GM12878 (cell line): ENCODE results near the gene GOLGA6L10.

Experiments
- EP300 ChIP-seq, 2 experiments: fragments of 150-350 bp in 1 of 2; IDR thresholded peaks; 2 replicates each; pipeline ENCODE4 v1.6.1; 2011 to 2012; ENCODE audit warnings: low read depth in 2 of 2, low read length in 2 of 2, borderline replicate concordance in 1 of 2, improper control_type of control experiment in 1 of 2, inconsistent platforms in 1 of 2; ENCODE audit not compliant: control insufficient read depth in 1 of 2
- POLR2A ChIP-seq: IDR thresholded peaks from 2 replicates; pipeline ENCODE4 v1.6.1; 2011; ENCODE audit warnings: low read depth, mild to moderate bottlenecking, low read length
- SMC3 ChIP-seq: IDR thresholded peaks from 2 replicates; pipeline ENCODE4 v1.6.1; 2011; ENCODE audit warnings: low read length, improper control_type of control experiment, borderline replicate concordance
- ZNF207 ChIP-seq: fragments of 450-650 bp; IDR thresholded peaks from 2 replicates; pipeline ENCODE4 v1.6.1; 2014; ENCODE audit warnings: antibody characterized with exemption, mild to moderate bottlenecking, borderline replicate concordance
- ZNF274 ChIP-seq: IDR thresholded peaks from one replicate; pipeline ENCODE4 v1.8.0; 2011; ENCODE audit not compliant: insufficient read length, insufficient read depth

GRCh38 chr15:82371656-82372055, 22.4 kb upstream of the GOLGA6L10 start:
- TF ChIP-seq POLR2A (no peak), EP300 (IDR thresholded peaks at IDR 0.05; ENCODE audit: borderline replicate concordance in 1 of 2, control insufficient read depth in 1 of 2, low read depth in 2 of 2, low read length in 2 of 2) (no peak), SMC3 (no peak), ZNF207 (no peak), ZNF274 (no peak)
